Suprapubic skin (tissue), 4 donors: ENCODE results near the gene ATP8B1. TPM values are rescaled to one million over a fixed set of nuclear protein-coding genes. Genes with fewer than 3 reads are reported as not detected.
"Not testable (repeated sequence)": the region's sequence is repeated elsewhere in the genome, so short reads cannot be mapped to it uniquely, and the experiment has no call there.

ENCODE experiments used
- DNase-seq, 2 donors: peaks; one replicate each; pipeline ENCODE4 v3.0.0-alpha.2; 2019; ENCODE audit warnings: low spot score in 2 of 2
- H3K27ac ChIP-seq: fragments of 200-600 bp; sonication (generic); one replicate; pipeline ENCODE4 v1.5.1; 2019
- H3K27me3 ChIP-seq: fragments of 200-600 bp; sonication (generic); one replicate; pipeline ENCODE4 v1.5.1; 2019
- H3K36me3 ChIP-seq: fragments of 200-600 bp; sonication (generic); one replicate; pipeline ENCODE4 v1.5.1; 2019
- H3K4me1 ChIP-seq: fragments of 200-600 bp; sonication (generic); one replicate; pipeline ENCODE4 v1.5.1; 2019
- H3K4me3 ChIP-seq: fragments of 200-600 bp; sonication (generic); one replicate; pipeline ENCODE4 v1.5.1; 2019; ENCODE audit warnings: mild to moderate bottlenecking
- H3K9me3 ChIP-seq: fragments of 200-600 bp; sonication (generic); one replicate; pipeline ENCODE4 v1.5.1; 2019
- CTCF ChIP-seq, 2 donors: fragments of 200-600 bp in 1 of 2; fragments of 450-650 bp in 1 of 2; sonication (generic) in 1 of 2; IDR thresholded peaks; one replicate each; pipeline ENCODE4 v1.5.1; 2016 to 2019; ENCODE audit warnings: antibody characterized with exemption in 2 of 2, mild to moderate bottlenecking in 1 of 2, moderate library complexity in 1 of 2
- EP300 ChIP-seq: sonication (generic); formaldehyde crosslinking; IDR thresholded peaks from one replicate; pipeline ENCODE4 v1.6.1; 2017; ENCODE audit warnings: antibody characterized with exemption
- POLR2A ChIP-seq, 2 donors: fragments of 450-650 bp; IDR thresholded peaks; one replicate each; pipeline ENCODE4 v1.6.1; 2017; ENCODE audit warnings: antibody characterized with exemption in 2 of 2, mild to moderate bottlenecking in 2 of 2, moderate library complexity in 2 of 2
- POLR2AphosphoS5 ChIP-seq, 3 donors: sonication (generic); formaldehyde crosslinking; IDR thresholded peaks; one replicate each; pipeline ENCODE4 v1.6.1; 2017; ENCODE audit warnings: antibody characterized with exemption in 3 of 3
- WGBS: methylation state at CpG from one replicate; pipeline ENCODE4 v1.1.5; 2018; 5-methylcytosine and 5-hydroxymethylcytosine counted together
- total RNA-seq, 4 donors: library from RNA; depleted of rRNA; stranded (reverse); fragments of >200 nt; gene quantifications; one replicate each; pipeline ENCODE4 v1.1.0, GENCODE V29; 2016

The ATP8B1 gene
- total RNA-seq, 4 donors from 2014 or later = 21.5 to 59.1 (median 26.0) TPM

DNA sequence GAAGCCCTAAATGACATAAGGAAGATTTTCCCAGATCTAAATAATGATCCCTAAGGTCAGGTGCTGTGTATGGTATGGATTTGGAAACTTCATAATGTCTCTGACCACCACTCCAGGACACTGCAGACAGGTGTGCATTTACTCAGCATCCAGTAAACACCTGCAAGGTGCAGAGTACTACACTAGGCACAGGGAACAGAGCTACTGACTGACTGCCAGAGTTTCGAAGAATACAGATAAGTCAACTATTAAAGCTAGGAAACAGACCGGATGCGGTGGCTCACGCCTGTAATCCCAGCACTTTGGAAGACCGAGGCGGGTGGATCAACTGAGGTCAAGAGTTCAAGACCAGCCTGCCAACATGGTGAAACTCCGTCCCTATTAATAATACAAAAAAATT, 65.0 kb downstream of the ATP8B1 start:
- 80% methylated on average over 7 of the region's 7 CpGs for WGBS
- no peaks in the 10 kb centered on the region for H3K36me3 ChIP-seq
- no peaks in the 10 kb centered on the region for H3K27me3 ChIP-seq
- peak overlapping the region; percentile 5 for H3K27ac ChIP-seq
- H3K4me3 ChIP-seq = no peak overlapping the region
- TF ChIP-seq POLR2A (IDR thresholded peaks at IDR 0.05) (no peak), CTCF (IDR thresholded peaks at IDR 0.05) (no peak)
- H3K9me3 ChIP-seq = peaks cover 4% of the 10 kb centered on the region
- DNase-seq = no peak
- H3K4me1 ChIP-seq = peaks cover 16% of the 10 kb centered on the region

GRCh38 chr18:57737400-57738060, 65.6 kb downstream of the ATP8B1 start:
- WGBS = 43% methylated on average over 8 of the region's 8 CpGs

DNA sequence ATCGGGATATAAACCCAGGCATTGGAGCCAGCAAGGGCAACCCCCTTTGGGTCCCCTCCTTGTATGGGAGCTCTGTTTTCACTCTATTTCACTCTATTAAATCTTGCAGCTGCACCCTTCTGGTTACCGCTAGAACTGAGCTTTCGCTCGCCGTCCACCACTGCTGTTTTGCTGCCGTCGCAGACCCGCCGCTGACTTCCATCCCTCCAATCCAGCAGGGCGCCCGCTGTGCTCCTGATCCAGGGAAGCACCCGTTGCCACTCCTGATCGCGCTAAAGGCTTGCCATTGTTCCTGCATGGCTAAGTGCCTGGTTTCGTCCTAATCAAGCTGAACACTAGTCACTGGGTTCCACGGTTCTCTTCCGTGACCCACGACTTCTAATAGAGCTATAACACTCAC, 68.1 kb downstream of the ATP8B1 start:
- H3K27ac ChIP-seq, DNase-seq, H3K4me3 ChIP-seq, H3K36me3 ChIP-seq, H3K27me3 ChIP-seq, H3K9me3 ChIP-seq: not testable (repeated sequence)
- 97% methylated on average over 18 of the region's 18 CpGs for WGBS
- H3K4me1 ChIP-seq = peaks cover 16% of the 10 kb centered on the region

More at GRCh38 chr18:57737400-57738060, 65.6 kb downstream of the ATP8B1 start:
- DNase-seq = peak; percentile 83 to 86
- Histone ChIP-seq H3K27me3 (no peaks in the 10 kb centered on the region), H3K4me3 (no peak overlapping the region), H3K27ac (peak overlapping the region; percentile 54), H3K9me3 (peaks cover 4% of the 10 kb centered on the region), H3K36me3 (no peaks in the 10 kb centered on the region), H3K4me1 (peaks cover 16% of the 10 kb centered on the region)
- TF ChIP-seq POLR2AphosphoS5 (IDR thresholded peaks at IDR 0.05) (peak in 2 of 3 donors; percentile 82 to 83), POLR2A (IDR thresholded peaks at IDR 0.05) (no peak), CTCF (IDR thresholded peaks at IDR 0.05) (no peak), EP300 (no peak)

DNA sequence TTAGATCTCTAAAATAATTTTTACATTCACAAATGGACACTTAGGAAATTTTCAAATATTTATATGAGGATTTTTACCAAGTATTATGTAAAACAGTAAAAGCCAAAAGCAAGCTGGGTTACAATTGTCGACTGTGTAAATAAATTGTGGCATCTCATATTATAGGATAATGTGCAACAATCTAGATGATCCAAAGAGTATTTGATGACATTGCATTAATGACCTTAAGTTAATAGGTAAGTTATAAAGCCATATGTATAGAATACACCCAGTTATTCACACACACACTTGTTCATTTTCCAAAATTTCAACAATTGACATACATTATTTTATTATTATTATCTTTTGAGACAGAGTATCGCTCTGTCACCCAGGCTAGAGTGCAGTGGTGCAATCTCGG, 69.3 kb downstream of the ATP8B1 start:
- Histone ChIP-seq H3K27ac (no peak overlapping the region), H3K9me3 (no peaks in the 10 kb centered on the region), H3K4me3 (no peak overlapping the region), H3K4me1 (peaks cover 21% of the 10 kb centered on the region), H3K27me3 (no peaks in the 10 kb centered on the region), H3K36me3 (no peaks in the 10 kb centered on the region)
- WGBS = 94% methylated on average over 3 of the region's 3 CpGs
- no peak for DNase-seq
- TF ChIP-seq EP300 = no peak
- no peak for TF ChIP-seq POLR2A (IDR thresholded peaks at IDR 0.05)
- TF ChIP-seq POLR2AphosphoS5 (IDR thresholded peaks at IDR 0.05) = no peak
- TF ChIP-seq CTCF (IDR thresholded peaks at IDR 0.05) = no peak

DNA sequence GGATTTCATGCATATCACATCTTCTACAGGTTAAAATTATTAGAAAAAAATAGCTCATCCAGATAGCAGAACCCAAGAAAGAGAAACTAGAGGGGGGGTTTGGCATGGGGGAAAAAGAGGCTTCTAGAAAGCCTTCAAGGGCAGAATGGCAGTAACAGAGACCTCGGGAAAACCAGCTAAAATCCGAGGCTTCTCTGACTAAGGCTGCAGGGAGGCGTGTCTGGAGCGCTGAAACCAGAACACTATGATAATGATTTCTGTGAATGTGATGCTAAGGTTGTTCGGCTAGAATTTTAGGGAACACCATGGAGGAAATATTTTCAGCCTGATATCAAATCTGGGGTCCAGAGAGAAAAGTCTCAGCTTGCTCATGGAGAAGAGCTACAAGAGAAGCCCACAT, 73.0 kb downstream of the ATP8B1 start:
- no peaks in the 10 kb centered on the region for H3K9me3 ChIP-seq
- H3K4me3 ChIP-seq = no peak overlapping the region
- no peak for DNase-seq
- 65% methylated on average over 5 of the region's 5 CpGs for WGBS
- TF ChIP-seq EP300 = no peak
- TF ChIP-seq CTCF (IDR thresholded peaks at IDR 0.05) = no peak
- TF ChIP-seq POLR2A (IDR thresholded peaks at IDR 0.05) = no peak
- no peaks in the 10 kb centered on the region for H3K27me3 ChIP-seq
- H3K36me3 ChIP-seq = peaks cover 2% of the 10 kb centered on the region
- peaks cover 16% of the 10 kb centered on the region for H3K4me1 ChIP-seq
- no peak overlapping the region for H3K27ac ChIP-seq

GRCh38 chr18:57728941-57729511, 74.1 kb downstream of the ATP8B1 start:
- Histone ChIP-seq H3K27ac (peak overlapping the region; percentile 18), H3K9me3 (no peaks in the 10 kb centered on the region), H3K4me3 (no peak overlapping the region), H3K27me3 (no peaks in the 10 kb centered on the region), H3K4me1 (peaks cover 16% of the 10 kb centered on the region), H3K36me3 (peaks cover 2% of the 10 kb centered on the region)
- WGBS = 38% methylated on average over 11 of the region's 11 CpGs
- no peak for DNase-seq
- TF ChIP-seq CTCF (IDR thresholded peaks at IDR 0.05) (no peak), POLR2A (IDR thresholded peaks at IDR 0.05) (no peak), POLR2AphosphoS5 (IDR thresholded peaks at IDR 0.05) (no peak), EP300 (no peak)
